HepG2 (cell line): ENCODE data around the gene R3HDM1. TPM values are rescaled to one million over a fixed set of nuclear protein-coding genes. Genes with fewer than 3 reads are reported as not detected.

Experiments used
- ATF7-NPFF ChIP-seq: sonication (generic); formaldehyde crosslinking; IDR thresholded peaks from 2 replicates; pipeline ENCODE4 v1.8.1; 2023; ENCODE audit warnings: mild to moderate bottlenecking, low read depth, missing genetic modification reagents, moderate library complexity
- BRCA1 ChIP-seq: sonication (generic); formaldehyde crosslinking; IDR thresholded peaks from 2 replicates; pipeline ENCODE4 v1.4.0; 2020; ENCODE audit warnings: missing genetic modification reagents
- CSRNP1 ChIP-seq: sonication (generic); formaldehyde crosslinking; IDR thresholded peaks from 2 replicates; pipeline ENCODE4 v1.8.1; 2023; ENCODE audit warnings: mild to moderate bottlenecking, missing genetic modification reagents
- ETV5 ChIP-seq: IDR thresholded peaks from 2 replicates; pipeline ENCODE4 v1.6.1; 2018; ENCODE audit warnings: missing biosample characterization, missing genetic modification reagents, inconsistent platforms, borderline replicate concordance
- HCFC1 ChIP-seq: fragments of 150-350 bp; IDR thresholded peaks from 2 replicates; pipeline ENCODE4 v1.6.1; 2014; ENCODE audit warnings: low read depth, low read length
- IRX3 ChIP-seq: sonication (generic); formaldehyde crosslinking; IDR thresholded peaks from 2 replicates; pipeline ENCODE4 v1.8.1; 2023; ENCODE audit warnings: mild to moderate bottlenecking, low read depth, missing genetic modification reagents, borderline replicate concordance
- PPARG ChIP-seq: conservative IDR thresholded peaks from 2 replicates; pipeline ENCODE4 v1.6.1; 2016; ENCODE audit warnings: missing biosample characterization, missing genetic modification reagents
- REST ChIP-seq, 2 experiments: IDR thresholded peaks; 2 replicates each; pipeline ENCODE4 v1.6.1; 2011 to 2012; ENCODE audit warnings: low read length in 2 of 2, borderline replicate concordance in 1 of 2, low read depth in 1 of 2, mild to moderate bottlenecking in 1 of 2, moderate library complexity in 1 of 2
- SUZ12 ChIP-seq: fragments of 150-350 bp; IDR thresholded peaks from 2 replicates; pipeline ENCODE4 v1.6.1; 2014; ENCODE audit warnings: low read depth, low read length
- TAF1 ChIP-seq: sonication (generic); formaldehyde crosslinking; IDR thresholded peaks from 2 replicates; pipeline ENCODE4 v1.4.0; 2020; ENCODE audit warnings: missing genetic modification reagents
- TGIF2 ChIP-seq: IDR thresholded peaks from 2 replicates; pipeline ENCODE4 v1.6.1; 2016; ENCODE audit warnings: control low read depth, missing compliant biosample characterization
- ZNF143 ChIP-seq: sonication (generic); formaldehyde crosslinking; IDR thresholded peaks from 2 replicates; pipeline ENCODE4 v1.4.0; 2020; ENCODE audit warnings: missing genetic modification reagents
- ZNF24 ChIP-seq: fragments of 450-650 bp; IDR thresholded peaks from 2 replicates; pipeline ENCODE4 v1.6.1; 2017; ENCODE audit warnings: antibody characterized with exemption, mild to moderate bottlenecking
- ZSCAN21 ChIP-seq: sonication (generic); formaldehyde crosslinking; IDR thresholded peaks from 2 replicates; pipeline ENCODE4 v1.8.0; 2022; ENCODE audit warnings: mild to moderate bottlenecking, missing genetic modification reagents, moderate library complexity, borderline replicate concordance
- polyA plus RNA-seq, 8 experiments: library from polyadenylated mRNA; depleted of rRNA in 3 of 8; stranded (reverse) in 7 of 8; unstranded in 1 of 8; fragments of >200 nt; fragmentation: Illumina TruSeq in 4 of 8; extraction: Trizol in 4 of 8; gene quantifications; 2 replicates each; pipeline versions ENCODE4 v1.2.1 to v1.2.3, GENCODE V29; 2011 to 2016; ENCODE audit warnings: low read depth in 4 of 8, missing spikeins in 1 of 8, mixed read lengths in 1 of 8; ENCODE audit not compliant: insufficient read depth in 1 of 8
- total RNA-seq, 5 experiments: library from RNA; depleted of rRNA; stranded (reverse); fragments of >200 nt; fragmentation: Illumina TruSeq; extraction: Trizol; gene quantifications; 2 replicates each; pipeline ENCODE4 v1.2.3, GENCODE V29; 2016; ENCODE audit warnings: low read depth in 1 of 5
- TF ChIP-seq, protein P1 (sequence below): sonication (generic); formaldehyde crosslinking; IDR thresholded peaks from 2 replicates; pipeline ENCODE4 v1.5.0; 2020; ENCODE audit warnings: mild to moderate bottlenecking, missing genetic modification reagents, borderline replicate concordance
- TF ChIP-seq, protein P2 (sequence below): sonication (generic); formaldehyde crosslinking; IDR thresholded peaks from 2 replicates; pipeline ENCODE4 v1.4.0; 2020; ENCODE audit warnings: missing genetic modification reagents

Gene R3HDM1
- total and polyA plus RNA-seq, 2 of the 13 experiments (the other 11 are each of a cell fraction or from before 2014, with no cell fraction given) = 15.7 to 54.3 TPM

DNA sequence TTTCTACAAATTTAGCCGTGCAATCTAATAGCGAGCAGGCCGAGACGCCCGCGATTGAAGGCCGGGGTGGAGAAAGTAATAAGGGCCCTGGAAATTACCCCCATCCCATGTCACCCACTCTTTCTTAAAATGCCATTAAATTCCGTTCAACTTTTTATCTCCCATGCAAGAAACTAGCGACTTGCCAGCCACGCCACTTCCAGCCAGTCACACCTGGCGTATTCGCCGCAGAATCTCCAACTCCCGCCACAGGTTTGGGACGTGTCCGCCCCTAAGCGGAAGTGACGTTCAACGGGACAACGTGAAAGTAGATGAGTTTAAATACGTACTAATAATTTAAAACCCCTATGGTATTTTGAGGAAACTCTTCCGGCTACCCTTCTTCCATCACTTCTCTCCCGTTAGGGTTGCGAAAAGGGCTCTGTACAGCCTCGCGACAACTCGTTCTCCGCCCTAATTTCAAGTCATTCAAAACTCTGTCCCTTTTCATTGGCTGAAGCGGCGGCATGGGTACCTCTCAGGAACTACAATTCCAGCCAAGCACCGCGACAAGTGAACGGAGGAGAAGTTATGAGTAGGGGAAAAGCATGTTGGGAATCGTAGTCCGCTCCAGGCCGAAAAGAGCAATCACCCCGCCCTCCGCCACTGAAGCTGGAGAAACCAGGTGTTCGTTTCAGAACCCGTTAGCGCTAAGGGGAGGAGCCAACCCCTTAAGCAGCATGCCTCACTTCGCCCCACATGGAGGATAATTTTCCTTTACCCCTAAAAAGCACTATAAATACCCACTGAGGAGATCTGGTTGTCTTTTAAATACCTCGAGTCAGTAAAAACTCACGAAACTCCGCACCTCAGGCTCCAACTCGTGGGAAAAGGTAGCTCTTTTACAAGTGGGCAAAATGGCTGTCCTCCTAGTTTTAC lies 712 bp upstream of the R3HDM1 start, which contains the start of gene ZRANB3 (continued):
- TF ChIP-seq, protein P1, sequence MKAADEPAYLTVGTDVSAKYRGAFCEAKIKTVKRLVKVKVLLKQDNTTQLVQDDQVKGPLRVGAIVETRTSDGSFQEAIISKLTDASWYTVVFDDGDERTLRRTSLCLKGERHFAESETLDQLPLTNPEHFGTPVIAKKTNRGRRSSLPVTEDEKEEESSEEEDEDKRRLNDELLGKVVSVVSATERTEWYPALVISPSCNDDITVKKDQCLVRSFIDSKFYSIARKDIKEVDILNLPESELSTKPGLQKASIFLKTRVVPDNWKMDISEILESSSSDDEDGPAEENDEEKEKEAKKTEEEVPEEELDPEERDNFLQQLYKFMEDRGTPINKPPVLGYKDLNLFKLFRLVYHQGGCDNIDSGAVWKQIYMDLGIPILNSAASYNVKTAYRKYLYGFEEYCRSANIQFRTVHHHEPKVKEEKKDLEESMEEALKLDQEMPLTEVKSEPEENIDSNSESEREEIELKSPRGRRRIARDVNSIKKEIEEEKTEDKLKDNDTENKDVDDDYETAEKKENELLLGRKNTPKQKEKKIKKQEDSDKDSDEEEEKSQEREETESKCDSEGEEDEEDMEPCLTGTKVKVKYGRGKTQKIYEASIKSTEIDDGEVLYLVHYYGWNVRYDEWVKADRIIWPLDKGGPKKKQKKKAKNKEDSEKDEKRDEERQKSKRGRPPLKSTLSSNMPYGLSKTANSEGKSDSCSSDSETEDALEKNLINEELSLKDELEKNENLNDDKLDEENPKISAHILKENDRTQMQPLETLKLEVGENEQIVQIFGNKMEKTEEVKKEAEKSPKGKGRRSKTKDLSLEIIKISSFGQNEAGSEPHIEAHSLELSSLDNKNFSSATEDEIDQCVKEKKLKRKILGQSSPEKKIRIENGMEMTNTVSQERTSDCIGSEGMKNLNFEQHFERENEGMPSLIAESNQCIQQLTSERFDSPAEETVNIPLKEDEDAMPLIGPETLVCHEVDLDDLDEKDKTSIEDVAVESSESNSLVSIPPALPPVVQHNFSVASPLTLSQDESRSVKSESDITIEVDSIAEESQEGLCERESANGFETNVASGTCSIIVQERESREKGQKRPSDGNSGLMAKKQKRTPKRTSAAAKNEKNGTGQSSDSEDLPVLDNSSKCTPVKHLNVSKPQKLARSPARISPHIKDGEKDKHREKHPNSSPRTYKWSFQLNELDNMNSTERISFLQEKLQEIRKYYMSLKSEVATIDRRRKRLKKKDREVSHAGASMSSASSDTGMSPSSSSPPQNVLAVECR = peak; percentile 94
- TF ChIP-seq, protein P2, sequence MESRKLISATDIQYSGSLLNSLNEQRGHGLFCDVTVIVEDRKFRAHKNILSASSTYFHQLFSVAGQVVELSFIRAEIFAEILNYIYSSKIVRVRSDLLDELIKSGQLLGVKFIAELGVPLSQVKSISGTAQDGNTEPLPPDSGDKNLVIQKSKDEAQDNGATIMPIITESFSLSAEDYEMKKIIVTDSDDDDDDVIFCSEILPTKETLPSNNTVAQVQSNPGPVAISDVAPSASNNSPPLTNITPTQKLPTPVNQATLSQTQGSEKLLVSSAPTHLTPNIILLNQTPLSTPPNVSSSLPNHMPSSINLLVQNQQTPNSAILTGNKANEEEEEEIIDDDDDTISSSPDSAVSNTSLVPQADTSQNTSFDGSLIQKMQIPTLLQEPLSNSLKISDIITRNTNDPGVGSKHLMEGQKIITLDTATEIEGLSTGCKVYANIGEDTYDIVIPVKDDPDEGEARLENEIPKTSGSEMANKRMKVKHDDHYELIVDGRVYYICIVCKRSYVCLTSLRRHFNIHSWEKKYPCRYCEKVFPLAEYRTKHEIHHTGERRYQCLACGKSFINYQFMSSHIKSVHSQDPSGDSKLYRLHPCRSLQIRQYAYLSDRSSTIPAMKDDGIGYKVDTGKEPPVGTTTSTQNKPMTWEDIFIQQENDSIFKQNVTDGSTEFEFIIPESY (CRISPR knock-in tag) = peak; percentile 31; the same call in 1 of the 2 replicates
- TF ChIP-seq ATF7-NPFF (CRISPR knock-in tag) = peak; percentile 76; the same call in 1 of the 2 replicates
- peak; percentile 22; the same call in 1 of the 2 replicates for TF ChIP-seq ETV5 (CRISPR knock-in tag)
- peak; percentile 15; the same call in 1 of the 2 replicates for TF ChIP-seq TAF1 (CRISPR knock-in tag)
- TF ChIP-seq HCFC1 = peak; percentile 89
- TF ChIP-seq SUZ12 = peak; percentile 71
- peak; percentile 33 for TF ChIP-seq PPARG (CRISPR knock-in tag)
- no peak for TF ChIP-seq ZNF24
- peak; percentile 97 for TF ChIP-seq ZNF143 (CRISPR knock-in tag)
- TF ChIP-seq IRX3 (CRISPR knock-in tag) = no peak
- no peak for TF ChIP-seq REST (IDR thresholded peaks at IDR 0.05; ENCODE audit: borderline replicate concordance in 1 of 2, low read depth in 1 of 2, low read length in 2 of 2)
- no peak for TF ChIP-seq BRCA1 (CRISPR knock-in tag)
- TF ChIP-seq ZSCAN21 = 0 out of 2 replicates have a peak, but pooled peaks have one; percentile 47
- peak; percentile 76 for TF ChIP-seq TGIF2 (CRISPR knock-in tag)
- TF ChIP-seq CSRNP1 = peak; percentile 64; the same call in 1 of the 2 replicates
